Measurements from ENCODE around the gene EHD4.

EHD4 gene

GRCh38 chr15:41895957-41896356 lies 76.4 kb downstream of the EHD4 start:
- DNase-seq (ENCODE audit: low spot score): no peak

- DNase-seq (ENCODE audit: low spot score): no peak
Measured at GRCh38 chr15:41895491-41895890, 76.9 kb downstream of the EHD4 start.

GRCh38 chr15:41894791-41895463 lies 77.4 kb downstream of the EHD4 start:
- no peak for DNase-seq (ENCODE audit: low spot score)

GRCh38 chr15:41894251-41894790 lies 78.0 kb downstream of the EHD4 start:
- DNase-seq (ENCODE audit: low spot score): no peak

GRCh38 chr15:41893422-41894250 lies 78.7 kb downstream of the EHD4 start, which contains the start of gene SPTBN5:
SPTBN5 (minus strand) TSS chr15:41894053; CDS start chr15:41893497, 556 bp downstream.
- DNase-seq (ENCODE audit: low spot score): no peak

GRCh38 chr15:41892621-41893421 lies 79.5 kb downstream of the EHD4 start:
- no peak for DNase-seq (ENCODE audit: low spot score)

DNA sequence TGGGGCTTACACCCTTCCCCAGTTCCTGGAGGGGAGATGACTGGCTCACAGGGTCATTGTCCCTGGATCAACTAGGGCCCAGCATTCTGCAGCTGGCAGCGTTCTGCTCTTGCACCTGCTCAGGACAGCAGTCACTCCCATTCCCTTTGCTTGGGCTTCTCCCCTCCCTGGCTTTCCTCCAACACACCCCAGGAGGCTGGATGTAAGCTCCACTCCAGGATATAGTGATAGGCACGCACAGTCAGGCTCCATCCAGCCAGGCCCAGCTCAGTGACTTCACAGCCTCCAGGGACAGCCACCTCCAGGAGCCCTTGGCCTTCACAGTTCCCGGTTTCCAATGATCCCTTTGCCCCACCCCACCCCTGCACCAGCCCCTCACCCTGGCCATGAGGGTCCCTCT lies 80.4 kb downstream of the EHD4 start:
- DNase-seq (ENCODE audit: low spot score): no peak

DNA sequence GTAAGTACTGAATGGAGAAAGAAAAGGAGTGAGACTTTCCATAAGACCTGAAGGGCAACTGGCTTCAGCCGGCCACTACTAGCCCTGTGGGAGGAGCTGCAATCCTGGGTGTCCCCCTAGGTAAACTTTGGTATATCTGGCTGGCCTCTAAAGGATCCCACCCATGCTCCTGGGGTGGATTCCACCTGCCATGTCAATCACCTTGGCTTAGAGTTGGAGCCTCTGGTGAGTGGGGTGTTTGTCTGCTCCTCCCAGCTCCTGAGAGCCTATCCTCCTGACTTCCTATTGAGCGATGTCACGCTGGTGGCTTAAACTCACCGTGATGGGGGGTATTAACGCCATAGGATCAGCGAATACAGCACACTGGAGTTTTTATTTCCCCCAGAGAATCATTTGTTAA lies 81.1 kb downstream of the EHD4 start:
- no peak for DNase-seq (ENCODE audit: low spot score)

DNA sequence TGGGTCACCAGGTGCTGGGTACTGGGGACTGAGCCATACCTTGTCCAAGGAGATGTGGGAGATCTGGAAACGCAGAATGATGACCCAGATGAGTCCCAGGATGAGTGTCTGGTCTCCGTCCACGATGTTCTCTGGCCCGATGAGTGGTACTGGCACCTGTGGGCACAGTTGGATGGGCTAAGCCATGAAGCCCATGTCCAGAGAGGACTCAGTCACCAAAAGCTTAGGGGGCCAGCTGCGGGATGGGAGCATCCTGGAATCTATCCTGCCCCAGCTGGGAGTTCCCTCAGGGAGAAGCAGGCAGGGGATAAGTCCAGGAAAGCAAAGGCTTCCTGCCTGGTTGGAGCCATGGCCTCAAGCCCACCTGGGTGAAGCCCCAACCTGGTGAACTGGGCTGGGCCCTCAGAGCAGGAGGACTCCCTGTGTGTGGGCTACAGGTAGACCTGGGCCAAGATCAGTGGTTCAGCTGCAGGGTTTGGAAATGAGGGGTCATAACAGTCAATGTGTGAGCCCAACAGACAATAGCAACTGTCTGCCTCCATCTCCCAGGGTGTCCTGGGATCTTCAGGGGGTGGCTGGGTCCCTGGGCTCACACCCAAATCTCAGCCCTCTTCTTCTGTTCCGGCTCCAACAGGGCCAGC lies 82.2 kb downstream of the EHD4 start:
- no peak for DNase-seq (ENCODE audit: low spot score)

- DNase-seq (ENCODE audit: low spot score): no peak
Measured at GRCh38 chr15:41888662-41889253, 83.6 kb downstream of the EHD4 start.

GRCh38 chr15:41887893-41888292 lies 84.5 kb downstream of the EHD4 start:
- DNase-seq (ENCODE audit: low spot score): no peak

- no peak for DNase-seq (ENCODE audit: low spot score)
Measured at GRCh38 chr15:41887161-41887560, 85.2 kb downstream of the EHD4 start.

GRCh38 chr15:41886741-41887140 lies 85.6 kb downstream of the EHD4 start:
- no peak for DNase-seq (ENCODE audit: low spot score)

- no peak for DNase-seq (ENCODE audit: low spot score)
Measured at GRCh38 chr15:41885841-41886240, 86.5 kb downstream of the EHD4 start.

- no peak for DNase-seq (ENCODE audit: low spot score)
Measured at GRCh38 chr15:41885321-41885720, 87.0 kb downstream of the EHD4 start.

GRCh38 chr15:41884458-41884857 lies 87.9 kb downstream of the EHD4 start:
- no peak for DNase-seq (ENCODE audit: low spot score)

- DNase-seq (ENCODE audit: low spot score): no peak
Measured at GRCh38 chr15:41883484-41883825, 88.9 kb downstream of the EHD4 start.

GRCh38 chr15:41882689-41883483 lies 89.5 kb downstream of the EHD4 start:
- peak; percentile 51 for DNase-seq (ENCODE audit: low spot score)

- no peak for DNase-seq (ENCODE audit: low spot score)
Measured at GRCh38 chr15:41881920-41882688, 90.3 kb downstream of the EHD4 start.

DNA sequence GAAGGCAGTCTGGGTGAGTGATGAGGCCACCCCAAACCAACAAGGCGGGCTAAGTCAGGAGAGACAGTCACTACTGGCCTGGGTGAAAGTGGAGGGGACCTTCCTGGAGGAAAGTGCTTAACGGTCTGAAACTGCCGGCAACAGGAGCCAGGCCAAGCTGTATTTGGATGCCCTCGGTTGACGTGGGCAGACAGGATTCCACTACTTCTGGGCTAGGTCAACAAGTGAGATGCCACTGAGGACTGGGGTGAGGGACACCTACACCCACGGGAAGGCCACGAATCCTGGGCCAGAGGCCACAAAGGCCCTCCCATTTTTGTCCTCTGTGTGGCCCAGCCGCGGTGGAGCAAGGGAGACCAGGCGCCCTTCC lies 90.8 kb downstream of the EHD4 start:
- DNase-seq (ENCODE audit: low spot score): no peak
